Tibial nerve (tissue), 4 donors: ENCODE data around the gene PLSCR3. TPM values are rescaled to one million over a fixed set of nuclear protein-coding genes. Genes with fewer than 3 reads are reported as not detected.

Source experiments
- DNase-seq, 2 donors: peaks; one replicate each; pipeline ENCODE4 v3.0.0-alpha.2; 2019; ENCODE audit warnings: low spot score in 2 of 2
- H3K27ac ChIP-seq, 4 donors: fragments of 200-600 bp; sonication (generic) in 3 of 4; one replicate each; pipeline ENCODE4 v1.5.1; 2017 to 2019; ENCODE audit warnings: mild to moderate bottlenecking in 1 of 4
- H3K27me3 ChIP-seq, 2 donors: fragments of 200-600 bp; sonication (generic) in 1 of 2; one replicate each; pipeline versions ENCODE4 v1.5.1 to v1.6.0; 2017 to 2019
- H3K36me3 ChIP-seq, 3 donors: fragments of 200-600 bp; sonication (generic); one replicate each; pipeline ENCODE4 v1.5.1; 2018 to 2019
- H3K4me1 ChIP-seq, 4 donors: fragments of 200-600 bp; sonication (generic) in 3 of 4; one replicate each; pipeline ENCODE4 v1.5.1; 2017 to 2019
- H3K4me3 ChIP-seq, 4 donors: fragments of 200-600 bp; sonication (generic) in 3 of 4; one replicate each; pipeline ENCODE4 v1.5.1; 2017 to 2019; ENCODE audit warnings: mild to moderate bottlenecking in 1 of 4, moderate library complexity in 1 of 4
- H3K9me3 ChIP-seq, 4 donors: fragments of 200-600 bp; sonication (generic) in 3 of 4; one replicate each; pipeline ENCODE4 v1.5.1; 2017 to 2019
- CTCF ChIP-seq, 5 experiments: fragments of 200-600 bp in 3 of 5; fragments of 450-650 bp in 2 of 5; sonication (generic) in 3 of 5; IDR thresholded peaks; one replicate each; pipeline ENCODE4 v1.5.1; 2016 to 2019; ENCODE audit warnings: antibody characterized with exemption in 5 of 5, mild to moderate bottlenecking in 3 of 5, moderate library complexity in 2 of 5
- EP300 ChIP-seq, 2 donors: sonication (generic); formaldehyde crosslinking; IDR thresholded peaks; one replicate each; pipeline ENCODE4 v1.6.1; 2017; ENCODE audit warnings: antibody characterized with exemption in 2 of 2, mild to moderate bottlenecking in 1 of 2
- POLR2A ChIP-seq, 2 donors: fragments of 450-650 bp; IDR thresholded peaks; one replicate each; pipeline ENCODE4 v1.6.1; 2017; ENCODE audit warnings: antibody characterized with exemption in 2 of 2, mild to moderate bottlenecking in 2 of 2, moderate library complexity in 2 of 2
- WGBS, 2 donors: methylation state at CpG; one replicate each; pipeline ENCODE4 v1.1.5; 2018; 5-methylcytosine and 5-hydroxymethylcytosine counted together
- total RNA-seq, 4 donors: library from RNA; depleted of rRNA; stranded (reverse); fragments of >200 nt; gene quantifications; one replicate each; pipeline ENCODE4 v1.1.0, GENCODE V29; 2016

PLSCR3 gene
- total RNA-seq, 4 donors from 2014 or later: 28.7 to 55.5 (median 42.9) TPM

GRCh38 chr17:7357381-7357780 lies 36.9 kb downstream of the PLSCR3 start:
- no peak overlapping the region for H3K4me3 ChIP-seq
- no peaks in the 10 kb centered on the region for H3K27me3 ChIP-seq
- no peaks in the 10 kb centered on the region for H3K36me3 ChIP-seq
- H3K9me3 ChIP-seq: no peaks in the 10 kb centered on the region
- H3K27ac ChIP-seq: peak overlapping the region; percentile 91 to 100 (median 96)
- WGBS, 2 donors: 40 to 54% methylated on average over 2 of the region's 2 CpGs
- DNase-seq: no peak
- H3K4me1 ChIP-seq: peaks cover 0 to 54% (median 29%) of the 10 kb centered on the region in 4 donors
- TF ChIP-seq POLR2A (IDR thresholded peaks at IDR 0.05): no peak
- no peak for TF ChIP-seq EP300 (IDR thresholded peaks at IDR 0.05)

GRCh38 chr17:7356756-7357155 lies 37.6 kb downstream of the PLSCR3 start:
- Histone ChIP-seq H3K27ac (peak overlapping the region; percentile 91 to 100 (median 96)), H3K9me3 (no peaks in the 10 kb centered on the region), H3K4me1 (peaks cover 0 to 56% (median 29%) of the 10 kb centered on the region in 4 donors), H3K36me3 (no peaks in the 10 kb centered on the region), H3K27me3 (no peaks in the 10 kb centered on the region), H3K4me3 (peak overlapping the region in 3 of 4 donors; percentile 10 to 71 (median 26))
- no peak for DNase-seq
- WGBS, 2 donors: 29 to 34% methylated on average over 8 of the region's 8 CpGs
- peak; percentile 28 to 83 for TF ChIP-seq EP300 (IDR thresholded peaks at IDR 0.05)
- TF ChIP-seq POLR2A (IDR thresholded peaks at IDR 0.05): peak in 1 of 2 donors; percentile 38
- TF ChIP-seq CTCF (IDR thresholded peaks at IDR 0.05): no peak

DNA sequence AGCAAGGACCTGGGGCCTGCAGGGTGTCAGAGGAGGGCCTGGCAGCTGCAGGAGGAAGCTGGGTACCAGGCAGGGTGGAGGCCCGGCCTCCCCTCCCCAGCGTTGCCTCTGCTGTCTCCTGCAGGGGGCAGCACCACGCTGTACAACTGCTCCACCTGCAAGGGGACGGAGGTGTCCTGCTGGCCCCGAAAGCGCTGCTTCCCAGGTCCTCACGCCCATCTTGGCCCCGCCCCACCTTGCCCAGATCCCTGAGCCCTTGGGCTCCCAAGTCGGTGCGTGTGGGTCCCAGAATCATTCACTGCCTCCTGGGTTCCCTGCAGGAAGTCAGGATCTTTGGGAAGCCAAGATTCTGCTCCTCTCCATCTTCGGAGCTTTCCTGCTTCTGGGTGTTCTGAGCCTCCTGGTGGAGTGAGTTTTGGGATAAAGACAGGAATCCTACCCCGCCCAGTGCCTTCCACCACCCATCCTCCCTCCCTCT lies 38.2 kb downstream of the PLSCR3 start:
- H3K4me3 ChIP-seq: peak overlapping the region in 3 of 4 donors; percentile 10 to 71 (median 26)
- 5 to 10% methylated on average over 5 to 12 of the region's 12 CpGs for WGBS, 2 donors
- TF ChIP-seq CTCF (IDR thresholded peaks at IDR 0.05): peak; percentile 78 to 93 (median 89)
- TF ChIP-seq POLR2A (IDR thresholded peaks at IDR 0.05): no peak
- no peaks in the 10 kb centered on the region for H3K27me3 ChIP-seq
- no peaks in the 10 kb centered on the region for H3K9me3 ChIP-seq
- peak; percentile 58 to 79 for DNase-seq
- H3K36me3 ChIP-seq: no peaks in the 10 kb centered on the region
- H3K4me1 ChIP-seq: peaks cover 0 to 56% (median 29%) of the 10 kb centered on the region in 4 donors
- peak overlapping the region; percentile 91 to 100 (median 96) for H3K27ac ChIP-seq

DNA sequence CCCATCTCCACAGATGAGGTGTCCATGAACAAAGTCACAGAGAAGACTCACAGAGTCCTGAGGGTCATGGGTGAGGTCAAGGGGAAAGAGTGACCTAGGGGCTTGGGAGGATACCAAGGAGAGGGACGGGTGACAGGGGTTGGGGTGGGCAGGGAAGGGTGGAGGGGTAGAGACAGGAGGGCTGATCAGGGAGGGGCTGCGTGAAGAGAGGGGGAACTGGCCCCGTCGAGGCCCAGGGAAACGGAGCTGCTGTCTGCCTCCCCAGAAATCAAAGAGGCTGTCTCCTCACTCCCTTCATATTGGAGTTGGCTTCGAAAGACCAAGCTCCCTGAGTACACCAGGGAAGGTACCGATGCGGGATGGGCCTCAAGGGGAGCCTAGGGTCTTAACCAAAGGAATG lies 38.8 kb downstream of the PLSCR3 start:
- 59 to 62% methylated on average over 8 of the region's 8 CpGs for WGBS, 2 donors
- Histone ChIP-seq H3K27me3 (no peaks in the 10 kb centered on the region), H3K4me3 (peak overlapping the region in 1 of 4 donors; percentile 71), H3K4me1 (peaks cover 0 to 56% (median 29%) of the 10 kb centered on the region in 4 donors), H3K36me3 (no peaks in the 10 kb centered on the region), H3K9me3 (no peaks in the 10 kb centered on the region), H3K27ac (peak overlapping the region; percentile 91 to 100 (median 96))
- DNase-seq: no peak
- TF ChIP-seq POLR2A (IDR thresholded peaks at IDR 0.05) (no peak), EP300 (IDR thresholded peaks at IDR 0.05) (no peak), CTCF (IDR thresholded peaks at IDR 0.05) (no peak)

GRCh38 chr17:7355053-7355452 lies 39.3 kb downstream of the PLSCR3 start, which contains the start of gene TMEM95:
TSS of gene TMEM95 (plus strand) at chr17:7355156. CDS start at chr17:7355205, 49 bp downstream.
- Histone ChIP-seq H3K4me3 (peak within 1 kb of the TSS in 2 of 4 donors; percentile 71 to 95), H3K27ac (peak within 1 kb of the TSS; percentile 91 to 100 (median 96)), H3K27me3 (no peaks in the 10 kb centered on the region), H3K36me3 (no peaks in the 10 kb centered on the region), H3K9me3 (no peaks in the 10 kb centered on the region), H3K4me1 (peaks cover 0 to 62% (median 32%) of the 10 kb centered on the region in 4 donors)
- WGBS, 2 donors: 27 to 45% methylated on average over 9 to 10 of the region's 10 CpGs
- peak in 1 of 2 donors; percentile 13 for TF ChIP-seq POLR2A (IDR thresholded peaks at IDR 0.05)
- TF ChIP-seq EP300 (IDR thresholded peaks at IDR 0.05): peak in 1 of 2 donors; percentile 92
- TF ChIP-seq CTCF (IDR thresholded peaks at IDR 0.05): peak in 1 of 5 experiments; percentile 12
- peak in 1 of 2 donors; percentile 47 for DNase-seq
